Measurements from ENCODE around the gene TAF4B.

DNA sequence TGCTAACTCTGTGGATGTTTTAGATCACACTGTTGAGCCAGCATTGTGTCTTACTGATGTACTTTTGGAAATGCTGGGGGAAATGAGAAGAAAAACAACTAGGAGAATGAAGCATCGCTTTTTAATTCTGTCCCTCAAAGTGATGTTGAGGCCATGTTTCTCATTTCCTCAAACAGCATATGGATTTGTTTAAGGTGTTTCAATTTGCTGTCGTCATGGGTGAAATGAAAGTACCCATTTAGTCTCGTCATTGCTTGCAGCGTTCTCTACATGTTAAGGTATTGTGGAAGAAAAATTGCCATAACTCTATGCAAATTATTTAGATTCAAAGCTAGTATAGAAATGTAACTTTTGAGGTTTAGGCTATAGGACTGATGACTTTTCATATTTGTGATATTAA, 170.8 kb downstream of the TAF4B start:
- TF ChIP-seq PML (IDR thresholded peaks at IDR 0.05; ENCODE audit: low read length) (no peak), ZNF24 (IDR thresholded peaks at IDR 0.05) (no peak), NFATC3 (IDR thresholded peaks at IDR 0.05) (no peak), TEAD4 (IDR thresholded peaks at IDR 0.05; ENCODE audit: low read length) (no peak), TEAD4 (CRISPR knock-in tag; IDR thresholded peaks at IDR 0.05; ENCODE audit: borderline replicate concordance) (no peak)
- TF ChIP-seq, protein P1, sequence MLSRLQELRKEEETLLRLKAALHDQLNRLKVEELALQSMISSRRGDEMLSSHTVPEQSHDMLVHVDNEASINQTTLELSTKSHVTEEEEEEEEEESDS (CRISPR knock-in tag; IDR thresholded peaks at IDR 0.05) = no peak
